AG04449 (cell line): Measurements from ENCODE around the gene ACTR8.

Experiments used
- CTCF ChIA-PET: fragments of 350-600 bp; formaldehyde crosslinking; extraction: SDS; loops from one replicate; lab custom pipeline; 2021; ENCODE audit warnings: antibody characterized with exemption; lab: Yijun Ruan, JAX
- POLR2A ChIA-PET: fragments of 400-600, 350-600 bp; formaldehyde crosslinking; extraction: SDS; loops from one replicate; lab custom pipeline; 2020; ENCODE audit warnings: antibody characterized with exemption, inconsistent platforms; lab: Yijun Ruan, JAX
- DNase-seq: peaks from one replicate; pipeline ENCODE4 v3.0.0-alpha.2; 2010; ENCODE audit warnings: low read depth, low spot score
- H3K4me3 ChIP-seq: 2 replicates; pipeline ENCODE4 v1.5.1; 2011; ENCODE audit warnings: low read depth, mild to moderate bottlenecking, control low read depth, low read length
- TF ChIP-seq, protein P1 (sequence below): IDR thresholded peaks from one replicate; pipeline ENCODE4 v1.5.1; 2011; ENCODE audit warnings: mild to moderate bottlenecking, moderate library complexity, low read length, control low read depth, inconsistent platforms; ENCODE audit not compliant: insufficient read depth; ENCODE audit errors: missing control alignments

The ACTR8 gene

DNA sequence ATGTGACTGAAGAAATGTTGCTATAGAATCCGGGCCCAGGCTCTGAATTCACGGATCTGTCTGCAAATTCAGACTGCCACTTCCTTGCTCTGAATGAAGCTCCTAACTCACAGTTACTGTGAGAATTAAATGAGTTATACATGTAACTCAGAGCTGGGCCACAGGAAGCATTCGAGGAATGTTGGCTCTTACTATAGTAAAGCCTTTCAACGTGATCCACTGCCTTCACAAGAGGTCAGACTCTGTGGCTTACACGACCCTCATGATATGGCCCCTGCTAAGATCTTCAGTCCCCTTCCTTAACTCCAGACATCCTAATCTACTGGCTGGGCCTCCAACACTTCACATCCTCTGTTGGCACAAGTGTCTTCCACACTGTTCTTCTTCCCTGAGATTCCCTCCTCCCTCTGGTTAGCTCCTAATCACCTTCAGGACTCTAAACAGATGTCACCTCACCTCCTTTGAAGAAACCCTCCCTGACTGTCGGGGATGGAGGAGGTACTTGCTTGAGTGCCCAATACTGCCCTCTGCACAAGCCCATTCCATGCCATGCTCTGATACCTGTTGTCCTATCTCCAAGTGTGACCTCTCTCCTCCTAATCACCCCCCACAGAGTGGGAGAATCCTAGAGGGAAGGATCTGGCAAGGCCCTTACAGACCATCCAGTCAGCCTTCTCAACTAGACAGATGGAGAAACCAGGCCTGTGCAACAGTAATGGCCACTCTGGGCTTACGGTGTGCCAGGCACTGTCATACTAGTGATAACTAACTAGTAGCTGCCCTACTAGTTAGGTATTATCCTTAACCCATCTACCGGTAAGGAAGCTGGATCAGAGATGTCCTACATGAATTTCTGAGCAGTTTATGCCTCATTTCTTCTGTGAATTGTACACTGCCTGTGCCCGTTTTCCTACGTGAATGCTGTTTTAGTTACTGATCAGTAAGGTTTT, 1.3 kb downstream of the ACTR8 start:
- TF ChIP-seq, protein P1, sequence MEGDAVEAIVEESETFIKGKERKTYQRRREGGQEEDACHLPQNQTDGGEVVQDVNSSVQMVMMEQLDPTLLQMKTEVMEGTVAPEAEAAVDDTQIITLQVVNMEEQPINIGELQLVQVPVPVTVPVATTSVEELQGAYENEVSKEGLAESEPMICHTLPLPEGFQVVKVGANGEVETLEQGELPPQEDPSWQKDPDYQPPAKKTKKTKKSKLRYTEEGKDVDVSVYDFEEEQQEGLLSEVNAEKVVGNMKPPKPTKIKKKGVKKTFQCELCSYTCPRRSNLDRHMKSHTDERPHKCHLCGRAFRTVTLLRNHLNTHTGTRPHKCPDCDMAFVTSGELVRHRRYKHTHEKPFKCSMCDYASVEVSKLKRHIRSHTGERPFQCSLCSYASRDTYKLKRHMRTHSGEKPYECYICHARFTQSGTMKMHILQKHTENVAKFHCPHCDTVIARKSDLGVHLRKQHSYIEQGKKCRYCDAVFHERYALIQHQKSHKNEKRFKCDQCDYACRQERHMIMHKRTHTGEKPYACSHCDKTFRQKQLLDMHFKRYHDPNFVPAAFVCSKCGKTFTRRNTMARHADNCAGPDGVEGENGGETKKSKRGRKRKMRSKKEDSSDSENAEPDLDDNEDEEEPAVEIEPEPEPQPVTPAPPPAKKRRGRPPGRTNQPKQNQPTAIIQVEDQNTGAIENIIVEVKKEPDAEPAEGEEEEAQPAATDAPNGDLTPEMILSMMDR = no peak
- ChIA-PET POLR2A (interaction anchor here (1.7 kb wide), 1 partner anchor 11 kb away, joined by 5 read pairs; no protein-coding TSS in a partner anchor), CTCF (interaction anchor here (0.6 to 2.4 kb wide), 6 partner anchors 9 to 581 kb away, joined by 3 to 9 read pairs (median 4); no protein-coding TSS in a partner anchor)
- H3K4me3 ChIP-seq = peak overlapping the region; percentile 90
- DNase-seq = no peak

DNA sequence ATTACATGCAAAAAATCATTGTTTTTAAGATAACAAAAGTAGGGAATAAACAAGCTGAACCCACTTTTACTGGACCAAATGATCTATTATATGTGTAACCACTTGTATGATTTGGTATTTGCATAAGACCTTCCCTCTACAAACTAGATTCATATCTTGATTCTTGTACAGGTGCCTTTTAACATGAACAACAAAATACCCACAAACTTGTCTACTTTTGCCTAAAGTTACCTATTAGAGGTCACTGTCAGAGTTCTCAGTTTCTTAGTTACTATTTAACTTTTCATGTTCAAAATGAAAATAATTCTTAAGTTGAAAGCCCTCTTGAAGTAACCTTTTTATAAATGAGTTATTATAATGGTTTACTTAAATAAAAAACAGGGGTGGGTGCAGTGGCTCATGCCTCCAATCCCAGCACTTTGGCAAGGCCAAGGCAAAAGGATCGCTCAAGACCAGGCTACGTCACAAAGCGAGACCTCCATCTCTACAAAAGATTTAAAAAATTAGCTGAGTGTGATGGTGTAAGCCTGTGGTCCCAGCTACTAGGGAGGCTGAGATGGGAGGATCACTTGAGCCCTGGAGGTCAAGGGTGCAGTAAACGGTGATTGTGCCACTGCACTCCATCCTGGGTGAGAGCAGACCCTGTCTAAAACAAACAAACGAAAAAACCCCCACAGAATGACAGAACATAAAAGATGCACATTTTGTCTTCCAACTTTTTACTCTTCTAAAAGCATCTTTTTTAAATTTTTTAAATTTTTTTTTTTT, 16.0 kb downstream of the ACTR8 start:
- ChIA-PET POLR2A (no interaction called here), CTCF (interaction anchor here (2.7 kb wide), 1 partner anchor 16 kb away, joined by 7 read pairs; the partner anchor contains the start of gene ACTR8)
- no peak for DNase-seq
- no peak overlapping the region for H3K4me3 ChIP-seq
- TF ChIP-seq, protein P1 = no peak

DNA sequence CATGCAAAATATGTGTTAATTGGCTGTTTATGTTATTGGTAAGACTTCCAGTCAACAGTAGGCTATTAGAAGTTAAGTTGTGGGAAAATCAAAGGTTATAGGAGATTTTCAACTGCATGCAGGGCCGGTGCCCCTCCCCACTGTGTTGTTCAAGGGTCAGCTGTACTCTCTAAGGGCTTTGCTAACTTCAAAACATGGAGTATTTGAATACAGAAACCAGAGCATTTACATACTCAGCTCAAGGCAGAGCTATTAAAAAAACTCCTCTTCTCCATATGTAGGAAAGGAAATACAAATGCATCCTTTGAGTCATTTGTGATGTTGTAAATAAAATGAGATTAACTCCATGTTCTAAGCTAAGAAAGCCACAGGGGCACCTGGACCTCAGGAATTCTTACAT, 18.8 kb downstream of the ACTR8 start:
- DNase-seq = no peak
- POLR2A ChIA-PET = no interaction called here
- CTCF ChIA-PET = interaction anchor here (0.7 kb wide), 1 partner anchor 142 kb away, joined by 3 read pairs; no protein-coding TSS in a partner anchor
- H3K4me3 ChIP-seq = no peak overlapping the region
- TF ChIP-seq, protein P1 = no peak

DNA sequence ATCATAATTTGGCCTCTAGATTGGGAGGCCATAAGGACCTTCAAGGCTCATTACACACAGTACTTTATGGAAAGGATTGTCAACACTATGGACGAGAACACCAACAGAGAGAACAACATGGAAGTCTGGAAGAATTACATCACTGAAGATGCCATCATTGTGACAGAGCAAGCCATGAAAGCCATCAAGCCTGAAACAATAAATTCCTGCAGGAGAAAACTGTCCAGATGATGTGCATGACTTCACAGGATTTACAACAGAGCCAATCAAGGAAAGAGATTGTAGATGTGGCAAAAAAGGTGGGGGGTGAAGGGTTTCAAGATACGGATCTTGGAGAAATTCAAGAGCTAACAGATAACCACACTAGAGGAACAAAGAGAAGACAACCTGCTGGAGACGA, 19.7 kb downstream of the ACTR8 start:
- TF ChIP-seq, protein P1 = no peak
- no peak for DNase-seq
- no peak overlapping the region for H3K4me3 ChIP-seq
- ChIA-PET CTCF (no interaction called here), POLR2A (no interaction called here)

DNA sequence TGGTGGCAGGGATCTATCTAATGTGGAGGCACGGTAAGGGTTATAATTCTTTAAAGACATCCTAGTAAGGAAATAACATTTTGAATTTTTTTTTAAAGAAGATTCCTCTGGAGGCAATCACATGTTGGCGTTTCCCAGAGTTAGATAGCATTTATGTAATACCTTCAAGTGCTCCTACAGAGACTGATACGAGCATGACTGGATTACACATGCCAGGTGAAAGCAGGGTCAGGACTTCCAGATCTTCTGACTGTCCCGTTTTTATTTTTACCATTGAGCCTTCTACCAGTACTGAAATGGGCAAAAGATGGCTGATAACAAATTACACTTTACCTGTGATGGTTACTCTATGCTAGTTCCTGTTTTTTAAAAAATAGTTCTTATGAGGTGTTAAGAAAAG, 21.8 kb downstream of the ACTR8 start:
- DNase-seq = no peak
- CTCF ChIA-PET = interaction anchor here (0.7 to 1.5 kb wide), 3 partner anchors 9 to 31 kb away, joined by 3 to 4 read pairs (median 3); partner anchors contain the start of gene SELENOK
- H3K4me3 ChIP-seq = no peak overlapping the region
- POLR2A ChIA-PET = no interaction called here
- TF ChIP-seq, protein P1 = no peak
